ENCODE results near the gene VWA8.

The VWA8 gene

DNA sequence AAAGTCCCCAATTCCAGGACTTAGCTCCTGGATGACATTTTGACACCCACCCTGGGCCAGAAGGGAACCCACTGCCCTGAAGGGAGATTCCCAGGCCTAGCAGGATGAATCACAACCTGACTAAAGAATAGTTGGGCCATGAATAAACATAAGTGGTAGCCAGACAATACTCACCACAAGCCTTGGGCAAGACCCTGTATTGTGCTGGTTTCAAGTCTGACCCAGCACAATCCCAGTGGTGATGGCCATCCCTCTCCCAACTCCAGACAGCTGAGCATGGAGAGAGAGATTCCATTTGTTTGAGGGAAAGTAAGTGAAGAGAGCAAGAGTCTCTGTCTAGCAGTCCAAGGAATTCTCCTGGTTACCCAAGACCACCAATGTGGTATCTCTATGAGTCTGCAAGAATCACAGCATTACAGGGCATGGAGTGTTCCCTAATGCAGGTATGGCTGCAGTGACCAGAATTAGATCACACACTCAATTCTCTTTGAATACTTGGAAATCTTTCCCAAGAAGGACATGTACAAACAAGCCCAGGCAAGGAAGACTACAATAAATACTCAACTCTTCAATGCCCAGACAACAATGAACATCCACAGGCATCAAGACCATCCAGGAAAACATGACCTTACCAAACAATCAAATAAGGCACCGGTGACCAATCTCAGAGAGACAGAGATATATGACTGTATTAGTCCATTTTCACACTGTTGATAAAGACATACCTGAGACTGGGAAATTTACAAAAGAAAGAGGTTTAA, 158.0 kb downstream of the VWA8 start:
- DNase-seq (ENCODE audit: low read depth): peak; percentile 92

DNA sequence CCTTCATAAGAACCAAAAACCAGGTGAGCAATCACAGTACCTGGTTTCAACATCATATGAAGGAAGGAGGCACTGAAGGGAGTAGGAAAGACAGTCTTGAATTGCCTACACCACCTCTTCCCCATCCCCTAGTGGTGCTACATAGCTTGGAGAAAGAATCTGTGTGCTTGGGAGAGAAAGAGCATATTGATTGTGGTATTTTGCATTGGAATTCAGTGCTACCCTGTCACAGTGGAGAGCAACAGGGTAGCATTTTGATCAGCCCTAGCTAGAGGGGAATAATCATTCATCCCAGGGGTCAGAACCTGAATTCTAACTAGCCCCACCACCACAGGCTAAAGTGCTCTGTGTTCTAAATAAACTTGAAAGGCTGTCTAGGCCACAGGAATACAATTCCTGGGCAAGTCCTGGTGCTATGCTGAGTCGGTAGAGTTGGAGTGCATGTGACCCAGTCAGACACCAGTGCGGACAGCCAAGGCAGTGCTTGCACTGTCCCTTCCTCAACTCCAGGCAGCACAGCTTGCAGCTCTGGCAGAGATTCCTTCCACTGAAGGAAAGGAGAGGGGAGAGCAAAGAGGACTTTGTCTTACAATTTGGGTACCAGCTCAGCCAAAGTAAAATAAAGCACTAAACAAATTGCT, 158.7 kb downstream of the VWA8 start:
- DNase-seq (ENCODE audit: low read depth): no peak

DNA sequence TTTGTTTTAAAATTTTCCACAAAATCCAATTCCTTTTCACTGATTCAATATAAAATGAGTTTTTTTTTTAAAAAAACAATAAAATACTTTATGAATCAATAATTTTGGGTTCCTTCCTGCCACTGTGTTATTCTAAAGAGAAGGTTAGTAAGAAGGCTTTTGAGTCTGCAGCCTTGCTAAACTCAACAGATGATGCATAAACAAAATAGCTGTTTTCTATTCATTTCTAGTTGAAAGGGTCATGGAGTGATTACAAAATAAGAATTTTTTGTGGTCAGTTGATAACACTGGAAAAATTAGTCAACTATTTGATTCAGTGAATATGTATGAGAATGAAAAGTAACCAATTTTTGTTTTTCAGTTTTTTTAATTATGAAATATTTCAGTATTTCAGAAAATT, 169.9 kb downstream of the VWA8 start:
- DNase-seq (ENCODE audit: low read depth): peak; percentile 65

DNA sequence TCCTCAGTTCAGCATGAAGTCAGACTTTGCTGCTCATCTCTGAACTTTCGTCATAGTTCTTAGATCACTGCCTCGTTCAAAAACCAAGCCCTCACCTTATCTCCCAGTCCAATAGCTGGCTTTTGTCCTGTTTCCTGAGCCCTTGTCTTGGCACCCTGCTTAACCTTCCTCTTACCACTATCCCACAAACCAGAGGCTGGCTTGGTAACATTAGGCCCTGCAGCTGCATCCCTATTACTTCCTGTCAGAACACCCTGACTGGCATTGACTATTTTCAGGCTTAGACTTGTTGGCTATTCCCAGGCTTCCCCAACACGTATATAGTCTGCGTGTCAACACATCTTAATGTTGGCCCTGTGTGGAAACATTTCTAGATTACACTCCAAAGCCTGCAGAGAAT, 172.4 kb downstream of the VWA8 start:
- no peak for DNase-seq (ENCODE audit: low read depth)

DNA sequence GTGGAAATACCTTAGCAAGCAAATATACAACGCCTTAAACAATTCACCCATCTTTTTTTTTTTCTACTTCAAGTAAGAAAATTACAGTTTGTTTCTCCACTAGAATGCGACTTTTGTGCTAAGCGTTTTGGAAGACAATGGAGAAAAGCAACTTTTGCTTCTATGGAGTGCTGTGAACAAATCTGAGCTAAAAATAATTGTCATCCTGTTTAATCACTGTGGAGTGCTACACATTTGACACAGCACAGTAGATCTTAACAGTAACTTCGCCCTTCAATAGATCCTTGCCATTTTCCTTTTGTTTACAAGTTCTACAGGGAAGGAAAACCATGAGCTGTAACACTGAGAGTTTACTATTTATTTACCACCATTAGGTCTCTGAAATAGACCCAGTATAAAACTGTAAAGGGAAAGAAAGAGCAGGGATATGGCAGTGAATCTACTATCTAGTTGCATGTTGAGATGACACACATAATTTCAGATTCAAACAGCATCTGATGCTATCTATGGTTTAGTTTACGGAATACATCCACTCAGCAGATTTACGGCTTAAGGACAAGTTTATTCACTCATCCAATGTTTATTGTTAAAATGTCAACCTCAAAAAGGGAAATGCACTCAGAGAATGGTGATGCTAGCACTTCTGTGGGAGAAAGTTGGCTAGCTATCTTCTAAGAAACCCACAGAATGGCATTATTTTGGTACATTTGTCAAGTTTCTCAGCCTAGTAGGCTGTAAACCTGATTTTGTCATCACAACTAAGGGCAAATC, 175.3 kb downstream of the VWA8 start:
- no peak for DNase-seq (ENCODE audit: low read depth)

DNA sequence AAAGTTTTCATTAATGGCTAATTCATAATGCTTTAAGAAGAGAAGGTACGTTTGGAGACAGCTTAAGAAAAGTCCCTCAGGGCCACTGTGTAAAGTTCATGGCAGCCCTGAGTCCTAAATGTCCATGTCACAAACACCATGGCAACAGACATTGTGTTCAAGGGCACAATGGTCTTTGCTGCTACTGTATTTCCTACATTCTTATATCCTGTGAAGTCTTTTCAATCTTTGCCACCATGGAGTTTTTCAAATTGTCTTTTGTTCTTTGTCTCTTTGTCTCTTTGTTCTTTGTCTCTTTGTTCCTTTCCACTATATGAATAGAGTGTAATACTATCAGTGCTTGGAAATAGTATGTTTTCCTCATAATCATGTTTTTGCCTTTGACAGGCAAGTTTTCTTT, 178.8 kb downstream of the VWA8 start:
- no peak for DNase-seq (ENCODE audit: low read depth)

DNA sequence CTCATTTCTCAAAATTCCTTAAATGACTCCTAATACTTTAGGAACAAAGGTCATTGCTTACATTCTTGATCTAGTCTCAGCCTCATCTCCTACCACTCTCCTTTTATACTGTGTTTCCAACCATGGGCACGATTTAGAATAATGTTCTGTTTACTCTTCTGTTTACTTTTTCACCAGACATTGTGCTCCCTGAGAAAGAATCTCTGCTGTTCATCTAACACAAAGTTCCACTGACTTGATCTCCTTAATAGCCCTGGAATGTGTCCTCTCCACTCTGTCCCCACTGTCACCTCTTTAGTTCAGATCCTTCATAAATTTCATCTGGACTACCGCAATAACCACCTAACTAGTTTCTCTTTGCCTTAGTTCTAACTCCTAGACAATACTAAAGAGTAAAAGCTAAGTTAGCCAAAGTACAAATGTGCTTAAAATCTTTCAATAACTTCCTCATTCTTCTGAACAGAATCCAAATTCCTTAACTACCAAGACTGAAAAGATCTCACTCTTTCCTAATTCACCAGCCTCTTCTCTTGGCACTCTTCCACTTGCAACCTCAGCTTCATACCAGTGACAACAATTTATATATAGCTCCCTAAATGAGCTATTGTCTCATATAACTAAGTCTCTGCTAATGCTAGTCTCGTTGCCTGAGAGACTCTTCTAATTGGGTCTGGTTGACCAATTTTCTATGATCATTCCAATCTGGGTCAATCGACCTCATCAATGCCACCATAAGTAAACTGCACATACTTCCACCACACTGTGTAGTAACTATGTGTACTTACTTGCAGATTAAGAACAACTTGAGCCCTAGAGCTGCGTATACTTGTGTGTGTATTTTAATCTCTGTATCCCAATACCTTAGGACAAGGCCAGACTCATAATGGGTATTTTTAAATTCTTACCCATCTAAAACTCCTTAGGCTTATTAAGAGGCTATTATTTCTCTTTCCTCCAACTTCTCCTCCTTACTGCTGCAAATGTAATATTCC, 179.9 kb downstream of the VWA8 start:
- DNase-seq (ENCODE audit: low read depth): peak; percentile 89

DNA sequence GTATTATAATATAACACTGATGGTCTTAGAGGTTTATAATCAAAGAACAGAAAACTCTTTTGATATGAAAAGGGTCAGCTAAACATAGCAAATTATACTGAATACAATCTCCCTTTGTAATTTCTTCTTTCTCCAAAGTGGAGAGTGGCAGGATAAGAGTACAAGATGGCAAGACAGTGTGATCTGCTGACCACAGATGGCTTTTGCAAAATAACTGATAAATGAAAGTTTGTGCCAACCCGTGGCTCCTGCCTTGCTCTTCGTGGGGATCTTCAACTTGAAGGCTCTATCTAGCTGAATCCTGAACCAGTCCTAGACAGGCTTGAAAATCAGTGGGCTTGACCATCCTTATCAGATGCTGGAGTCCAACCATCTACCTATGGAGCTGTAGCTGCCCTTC, 185.7 kb downstream of the VWA8 start:
- no peak for DNase-seq (ENCODE audit: low read depth)

DNA sequence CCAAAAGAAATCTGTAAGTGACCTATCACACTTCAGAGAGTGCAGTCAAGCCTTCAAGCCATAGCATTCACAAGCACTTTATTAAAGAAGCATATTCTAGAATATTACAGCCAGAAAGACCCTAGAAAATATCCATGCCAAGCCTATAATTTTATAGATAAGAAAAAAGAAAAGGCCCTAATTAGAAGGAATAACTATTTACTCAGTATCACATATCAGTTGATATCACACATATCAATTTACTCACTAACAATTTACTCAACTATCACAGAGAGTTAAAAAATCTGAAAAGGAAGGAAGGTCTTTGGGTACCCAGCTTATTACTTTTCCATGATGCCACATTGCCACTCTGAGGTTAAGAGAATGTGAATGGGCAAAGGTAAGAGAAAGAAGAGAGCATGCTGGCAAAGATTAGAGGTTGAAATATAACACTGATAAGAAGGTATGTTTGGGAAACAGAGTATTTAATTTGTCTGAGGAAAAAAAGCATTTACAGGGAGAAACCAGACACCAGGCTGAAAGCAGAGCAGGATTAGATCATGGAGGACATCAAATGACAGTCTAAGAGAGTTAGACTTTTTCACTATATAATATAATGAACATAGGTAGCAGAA, 186.2 kb downstream of the VWA8 start:
- no peak for DNase-seq (ENCODE audit: low read depth)

DNA sequence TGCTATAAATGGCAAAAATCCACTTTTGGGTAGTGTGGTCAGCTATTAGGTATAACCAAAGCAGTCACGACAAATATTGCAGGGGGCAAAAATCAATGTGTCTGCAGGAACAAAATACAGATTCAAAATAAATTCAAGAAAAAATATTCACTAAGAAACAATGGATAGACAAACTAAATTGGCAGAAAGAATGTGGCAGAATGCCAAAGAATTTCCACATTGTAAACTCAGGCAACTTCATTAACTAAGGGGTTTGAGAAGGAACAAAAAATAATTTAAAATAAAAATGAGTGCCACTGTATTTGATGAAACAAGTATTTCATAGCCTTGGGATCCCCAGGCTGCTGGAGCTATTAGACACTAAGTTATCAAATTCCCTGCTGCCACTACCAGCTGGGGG, 193.1 kb downstream of the VWA8 start:
- peak; percentile 45 for DNase-seq (ENCODE audit: low read depth)

DNA sequence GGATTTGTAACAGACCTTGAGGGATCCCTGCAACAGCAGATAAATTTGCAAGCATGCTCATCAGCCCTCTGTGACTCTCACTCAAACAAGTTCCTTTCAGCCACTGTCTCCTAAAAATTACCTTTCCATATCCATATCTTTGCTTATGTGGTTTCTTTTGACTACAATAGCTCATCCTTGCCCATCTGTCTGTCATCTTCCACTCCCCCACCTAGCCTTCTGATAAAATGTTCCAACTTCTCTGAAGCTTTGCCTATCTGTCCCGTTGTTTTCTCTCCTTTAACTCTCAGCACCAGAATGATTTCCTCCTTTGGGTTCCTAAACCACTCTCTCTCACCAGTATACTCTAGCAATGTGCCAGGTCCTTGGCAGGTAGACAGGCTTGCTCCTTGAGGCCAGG, 194.5 kb downstream of the VWA8 start:
- DNase-seq (ENCODE audit: low read depth): no peak

DNA sequence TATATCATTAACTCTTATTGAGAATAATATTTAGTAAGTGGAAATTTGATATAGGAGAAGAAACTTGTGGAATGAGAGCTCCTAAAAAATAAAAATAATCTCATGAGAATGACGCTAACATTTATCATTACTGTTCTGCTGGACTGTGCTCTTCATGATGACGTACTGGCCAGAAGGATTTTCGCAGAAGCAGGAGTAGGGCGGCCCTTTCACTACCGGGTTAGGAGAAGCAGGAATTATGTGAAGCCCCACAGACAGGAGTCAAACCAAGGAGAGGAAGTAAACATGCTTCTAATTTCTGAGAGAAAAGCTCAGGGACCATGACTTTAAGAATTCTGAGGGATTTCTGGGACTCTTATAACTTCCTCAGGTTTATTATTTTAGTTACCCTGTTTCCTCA, 195.1 kb downstream of the VWA8 start:
- DNase-seq (ENCODE audit: low read depth): peak; percentile 76

DNA sequence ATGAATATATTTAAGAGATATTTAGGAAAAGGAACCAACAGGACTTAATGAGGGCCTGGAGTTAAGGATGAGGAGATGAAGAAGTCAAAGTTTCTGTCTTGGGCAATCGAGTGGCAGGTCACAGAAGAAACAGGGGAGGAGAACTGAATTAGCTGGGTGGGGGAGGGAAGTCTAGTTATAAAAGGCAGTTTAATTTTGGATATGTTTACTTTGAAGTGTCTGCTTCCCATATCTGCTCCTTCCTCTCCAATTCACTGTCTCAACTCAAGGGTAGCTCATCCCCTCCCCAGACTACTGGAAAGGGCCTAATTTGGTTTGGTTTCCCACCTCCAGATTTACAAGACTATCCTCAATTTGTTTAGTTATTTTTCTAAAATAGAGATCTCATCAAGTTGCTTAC, 195.9 kb downstream of the VWA8 start:
- DNase-seq (ENCODE audit: low read depth): no peak

DNA sequence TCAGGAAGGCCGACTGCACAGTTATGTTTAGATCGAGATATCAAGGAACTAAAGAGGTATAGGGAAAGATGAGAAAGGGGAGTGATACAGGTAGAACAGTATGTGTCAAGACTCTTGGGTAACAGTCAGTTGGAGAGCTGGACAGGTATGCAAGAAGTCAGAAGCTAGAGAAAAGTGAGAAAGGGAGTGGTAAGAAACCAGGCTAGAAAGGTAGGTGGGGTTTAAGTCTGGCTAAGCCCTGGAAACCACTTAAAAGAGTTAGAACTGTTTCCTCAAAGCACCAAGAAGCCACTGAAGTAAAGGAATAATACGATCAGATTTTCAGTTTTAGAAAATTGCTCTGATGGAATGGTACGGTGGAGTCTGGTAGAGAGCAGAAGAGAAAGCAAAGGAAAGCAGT, 196.4 kb downstream of the VWA8 start:
- DNase-seq (ENCODE audit: low read depth): no peak

DNA sequence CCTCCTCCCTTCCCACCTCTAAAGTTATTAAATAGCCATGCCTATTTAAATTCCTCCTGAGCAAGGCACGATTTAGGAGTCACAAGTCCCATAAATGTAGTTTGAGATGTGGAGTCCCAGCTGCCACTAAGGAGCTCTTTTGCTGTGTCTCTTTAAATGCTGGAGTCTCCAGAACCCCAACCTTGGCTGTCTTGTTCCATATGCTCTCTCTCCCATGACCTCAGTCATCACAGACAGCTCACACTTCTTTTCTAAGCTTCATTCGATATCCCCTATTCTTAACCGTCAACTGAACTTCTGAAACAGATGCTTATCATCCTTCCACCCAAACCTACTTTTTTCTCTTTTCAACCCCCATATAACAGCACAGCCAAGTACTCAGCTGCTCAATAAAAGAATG, 197.1 kb downstream of the VWA8 start:
- DNase-seq (ENCODE audit: low read depth): no peak

DNA sequence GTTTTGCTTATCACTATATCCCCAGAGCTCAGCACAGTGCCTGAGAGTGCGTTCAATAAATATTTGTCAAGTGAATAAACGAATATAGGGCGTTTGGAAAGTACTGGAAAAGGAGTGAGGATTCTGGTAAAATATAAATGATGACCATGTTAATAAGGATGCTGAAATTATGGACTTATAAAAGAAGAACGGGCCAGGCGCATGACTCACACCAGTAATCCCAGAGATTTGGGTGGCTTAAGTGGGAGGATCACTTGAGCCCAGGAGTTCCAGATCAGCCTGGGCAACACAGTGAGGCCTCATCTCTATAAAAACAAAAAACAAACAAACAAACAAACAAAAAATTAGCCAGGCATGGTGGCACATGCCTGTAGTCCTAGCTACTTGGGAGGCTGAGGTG, 198.1 kb downstream of the VWA8 start:
- peak; percentile 24 for DNase-seq (ENCODE audit: low read depth)

DNA sequence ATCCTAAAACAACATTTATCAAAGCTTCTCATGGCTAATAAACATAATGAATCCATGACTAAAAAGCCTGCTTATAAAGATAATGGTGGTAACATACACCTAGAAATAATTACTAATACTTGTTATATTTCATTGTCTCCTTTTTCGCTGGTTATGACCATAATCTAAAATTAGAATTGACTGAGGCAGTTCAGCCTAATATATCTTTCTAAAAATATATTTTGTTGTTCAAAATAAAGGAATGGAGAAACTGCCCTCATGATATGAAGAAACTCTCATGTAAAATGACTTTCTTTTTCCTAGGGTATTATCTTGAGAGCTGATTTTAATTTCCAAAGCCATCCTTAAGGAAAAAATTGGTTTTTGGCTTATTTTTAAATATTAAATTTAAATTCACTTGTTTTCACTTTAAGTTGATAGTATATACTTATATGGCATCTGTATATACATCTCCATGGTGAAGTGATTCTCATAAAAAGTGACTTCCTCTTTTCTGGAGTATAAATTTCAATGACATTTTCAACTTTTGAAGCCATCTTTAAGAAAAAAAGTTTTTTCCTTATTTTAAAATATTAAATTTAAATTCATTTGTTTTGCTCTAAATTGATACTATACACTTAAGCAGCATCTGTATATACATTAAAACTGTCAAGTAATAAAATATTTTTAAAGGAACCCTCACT, 204.6 kb downstream of the VWA8 start:
- no peak for DNase-seq (ENCODE audit: low read depth)

DNA sequence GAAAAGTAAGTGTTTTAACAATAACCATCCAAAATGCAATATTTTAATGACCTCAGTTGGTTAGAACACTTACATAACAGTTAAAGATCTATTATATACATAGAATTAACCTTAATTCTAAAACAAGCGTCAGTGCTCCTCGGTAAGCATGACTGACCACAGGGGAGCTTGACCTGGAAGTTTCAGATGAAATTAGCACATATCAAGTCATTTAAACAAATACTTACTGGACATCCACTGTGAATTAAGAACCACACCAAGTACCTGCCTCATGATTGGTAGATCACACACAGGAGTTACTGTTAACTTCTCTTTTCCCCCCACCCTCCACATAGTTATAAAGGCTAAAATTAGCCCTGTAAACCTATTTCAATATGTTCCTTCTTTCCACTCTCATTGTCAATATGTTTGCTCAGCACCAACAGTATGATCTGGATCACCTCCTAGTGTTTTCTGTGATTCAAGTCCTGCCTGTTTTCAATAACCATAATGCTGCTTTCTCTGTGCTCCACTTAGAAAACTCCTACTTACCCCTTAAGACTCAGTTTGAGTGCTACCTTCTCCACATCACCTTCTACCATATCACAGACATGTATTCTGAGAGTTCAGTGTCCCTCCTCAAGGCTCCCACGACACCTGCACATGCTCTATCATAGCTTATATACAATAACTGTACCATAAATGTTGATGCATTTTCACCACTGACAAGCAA, 209.0 kb downstream of the VWA8 start:
- DNase-seq (ENCODE audit: low read depth): no peak

DNA sequence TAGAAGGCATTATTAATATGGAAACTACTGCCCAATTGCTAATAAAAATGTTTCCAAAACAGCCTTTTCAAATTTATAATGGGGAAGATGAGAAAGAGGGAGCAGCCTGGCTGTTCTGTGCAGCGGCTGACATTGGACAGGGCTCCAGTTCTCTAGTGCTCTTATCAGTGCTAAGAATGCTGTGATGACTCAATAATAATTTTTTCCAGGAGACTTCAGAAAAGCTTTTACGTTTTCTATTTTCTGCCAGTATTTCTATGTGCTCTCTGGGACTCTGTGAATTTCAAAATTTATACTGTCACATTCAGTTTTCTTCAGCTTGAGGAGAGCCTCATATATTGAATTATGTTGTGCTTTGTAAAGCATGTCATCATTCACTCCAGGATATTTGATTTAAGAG, 209.6 kb downstream of the VWA8 start:
- DNase-seq (ENCODE audit: low read depth): peak; percentile 78

DNA sequence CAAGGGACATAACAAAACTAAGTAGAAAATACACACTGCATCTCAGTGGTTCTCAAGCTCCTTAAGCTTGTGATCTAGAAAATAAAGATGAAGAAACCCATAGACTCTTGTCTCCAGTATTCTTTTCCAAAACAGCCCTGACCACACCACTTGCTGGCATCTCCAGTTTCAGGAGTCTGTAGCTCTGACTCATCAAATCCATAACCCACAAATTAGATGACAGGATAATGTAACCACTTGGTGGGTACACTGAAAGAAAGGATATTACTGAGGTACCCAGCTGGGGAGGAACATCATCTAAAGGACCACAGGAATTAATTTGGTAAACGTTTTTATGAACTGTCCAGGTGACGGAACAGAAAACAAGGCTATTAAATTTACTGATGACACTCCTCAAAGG, 214.7 kb downstream of the VWA8 start:
- peak; percentile 75 for DNase-seq (ENCODE audit: low read depth)
